Neural progenitor cell (in vitro differentiated cells): ENCODE results near the gene ACY1. TPM values are rescaled to one million over a fixed set of nuclear protein-coding genes. Genes with fewer than 3 reads are reported as not detected.
A peak's percentile ranks its signal among the peaks of the same experiment; 100 is the strongest.

Experiments used
- DNase-seq: peaks from one replicate; pipeline ENCODE4 v3.0.0-alpha.2; 2016; ENCODE audit warnings: low spot score
- H2AFZ ChIP-seq: fragments of 200-600 bp; sonication (generic); replicated peaks from 2 replicates; pipeline ENCODE4 v1.6.1; 2016; ENCODE audit warnings: antibody characterized with exemption
- H3F3A ChIP-seq: fragments of 200-600 bp; sonication (generic); 2 replicates; pipeline ENCODE4 v1.6.1; 2016; ENCODE audit warnings: antibody characterized with exemption, low read depth
- H3K27ac ChIP-seq: fragments of 200-600 bp; sonication (generic); 2 replicates; pipeline ENCODE4 v1.5.1; 2016; ENCODE audit warnings: mild to moderate bottlenecking
- H3K27me3 ChIP-seq: fragments of 200-600 bp; sonication (generic); 2 replicates; pipeline ENCODE4 v1.6.1; 2016; ENCODE audit warnings: mild to moderate bottlenecking, moderate library complexity
- H3K36me3 ChIP-seq: fragments of 200-600 bp; sonication (generic); 2 replicates; pipeline ENCODE4 v1.5.1; 2016
- H3K4me1 ChIP-seq: fragments of 200-600 bp; sonication (generic); 2 replicates; pipeline ENCODE4 v1.6.1; 2016; ENCODE audit warnings: mixed run types
- H3K4me2 ChIP-seq: fragments of 200-600 bp; sonication (generic); 2 replicates; pipeline ENCODE4 v1.6.1; 2016
- H3K4me3 ChIP-seq: fragments of 200-600 bp; sonication (generic); 2 replicates; pipeline ENCODE4 v1.5.1; 2016
- H3K79me2 ChIP-seq: fragments of 200-600 bp; sonication (generic); 2 replicates; pipeline ENCODE4 v1.6.1; 2016; ENCODE audit warnings: low read depth
- H3K9ac ChIP-seq: fragments of 200-600 bp; sonication (generic); 2 replicates; pipeline ENCODE4 v1.6.1; 2016
- H3K9me3 ChIP-seq: fragments of 200-600 bp; sonication (generic); 2 replicates; pipeline ENCODE4 v1.5.1; 2016; ENCODE audit warnings: low read depth
- H4K20me1 ChIP-seq: fragments of 200-600 bp; sonication (generic); 2 replicates; pipeline ENCODE4 v1.6.1; 2016; ENCODE audit warnings: low read depth
- H3K27ac Mint-ChIP-seq: 3 replicates; pipeline ENCODE4 v1.8.0; 2021; ENCODE audit warnings: mixed read lengths
- H3K27me3 Mint-ChIP-seq: 2 replicates; pipeline ENCODE4 v1.8.0; 2022; ENCODE audit warnings: low read depth, mild to moderate bottlenecking, inconsistent platforms, moderate library complexity, mixed read lengths; ENCODE audit not compliant: insufficient read depth
- H3K36me3 Mint-ChIP-seq: 3 replicates; pipeline ENCODE4 v1.8.0; 2021; ENCODE audit warnings: mixed read lengths
- H3K4me1 Mint-ChIP-seq: 3 replicates; pipeline ENCODE4 v1.8.0; 2021; ENCODE audit warnings: mixed read lengths
- H3K4me3 Mint-ChIP-seq: 3 replicates; pipeline ENCODE4 v1.8.0; 2021; ENCODE audit warnings: mild to moderate bottlenecking, moderate library complexity, mixed read lengths
- H3K9me3 Mint-ChIP-seq: 3 replicates; pipeline ENCODE4 v1.8.0; 2020; ENCODE audit warnings: mixed read lengths
- CTCF ChIP-seq: fragments of 200-600 bp; sonication (generic); IDR thresholded peaks from 2 replicates; pipeline ENCODE4 v1.5.1; 2017; ENCODE audit warnings: antibody characterized with exemption, mild to moderate bottlenecking
- EZH2 ChIP-seq: fragments of 200-600 bp; sonication (generic); IDR thresholded peaks from 2 replicates; pipeline ENCODE4 v1.6.1; 2017; ENCODE audit warnings: antibody characterized with exemption, mild to moderate bottlenecking, moderate library complexity
- EZH2phosphoT487 ChIP-seq: fragments of 200-600 bp; sonication (generic); IDR thresholded peaks from 2 replicates; pipeline ENCODE4 v1.6.1; 2017; ENCODE audit warnings: antibody characterized with exemption
- total RNA-seq: library from RNA; depleted of rRNA; stranded (reverse); fragments of >200 nt; gene quantifications from 2 replicates; pipeline ENCODE4 v1.2.3, GENCODE V29; 2015; ENCODE audit warnings: low replicate concordance

Gene ACY1
- total RNA-seq, 1 donor from 2014 or later: 17.3 TPM

DNA sequence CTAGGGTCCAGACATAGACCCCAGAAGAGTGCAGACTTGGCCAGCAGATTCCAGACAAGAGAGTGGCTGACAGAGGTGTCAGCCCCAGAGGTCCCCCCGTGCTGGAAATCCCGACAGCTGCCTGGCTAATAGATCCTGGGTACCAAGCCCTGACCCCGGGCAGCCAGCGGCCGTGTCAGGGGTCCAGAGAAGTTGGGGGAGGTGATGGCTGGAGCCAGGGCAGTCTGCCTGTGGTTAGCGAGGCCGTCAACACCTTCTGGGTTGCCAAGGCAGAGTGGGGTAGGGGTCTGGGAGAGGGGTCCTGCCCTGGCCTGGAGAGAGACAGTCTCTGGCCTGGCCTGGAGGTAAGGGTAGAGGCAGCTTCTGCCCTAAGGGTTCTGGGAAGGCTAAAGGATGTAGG, 37.5 kb downstream of the ACY1 start:
- H4K20me1 ChIP-seq: no peaks in the 10 kb centered on the region
- Mint-ChIP-seq H3K27me3 (peaks cover 5% of the 10 kb centered on the region), H3K4me3 (no peak overlapping the region), H3K4me1 (peaks cover 42% of the 10 kb centered on the region), H3K27ac (peak overlapping the region; percentile 86), H3K36me3 (no peaks in the 10 kb centered on the region), H3K9me3 (no peaks in the 10 kb centered on the region)
- peaks cover 19% of the 10 kb centered on the region for H3K4me1 ChIP-seq
- H3K9ac ChIP-seq: no peak overlapping the region
- no peaks in the 10 kb centered on the region for H3K79me2 ChIP-seq
- no peak overlapping the region for H3K4me3 ChIP-seq
- no peak overlapping the region for H3K27ac ChIP-seq
- H3K9me3 ChIP-seq: no peaks in the 10 kb centered on the region
- H3K4me2 ChIP-seq: no peak overlapping the region
- no peak for TF ChIP-seq CTCF
- no peak for TF ChIP-seq EZH2
- no peak for TF ChIP-seq EZH2phosphoT487
- H3F3A ChIP-seq: no peaks in the 10 kb centered on the region
- no peaks in the 10 kb centered on the region for H3K27me3 ChIP-seq
- no peak for DNase-seq
- H3K36me3 ChIP-seq: no peaks in the 10 kb centered on the region
- no peak overlapping the region for H2AFZ ChIP-seq

GRCh38 chr3:52021489-52022268, 38.3 kb downstream of the ACY1 start:
- TF ChIP-seq CTCF: no peak
- TF ChIP-seq EZH2phosphoT487: no peak
- TF ChIP-seq EZH2: no peak
- Histone ChIP-seq H3K79me2 (no peaks in the 10 kb centered on the region), H3K9ac (no peak overlapping the region), H4K20me1 (no peaks in the 10 kb centered on the region), H3K9me3 (no peaks in the 10 kb centered on the region), H3K4me1 (peaks cover 22% of the 10 kb centered on the region), H3F3A (no peaks in the 10 kb centered on the region), H3K4me2 (no peak overlapping the region), H3K27me3 (no peaks in the 10 kb centered on the region), H3K4me3 (no peak overlapping the region), H2AFZ (no peak overlapping the region), H3K36me3 (no peaks in the 10 kb centered on the region), H3K27ac (no peak overlapping the region)
- Mint-ChIP-seq H3K27me3 (peaks cover 2% of the 10 kb centered on the region), H3K4me1 (peaks cover 48% of the 10 kb centered on the region), H3K4me3 (peak overlapping the region; percentile 6), H3K27ac (no peak overlapping the region), H3K9me3 (no peaks in the 10 kb centered on the region), H3K36me3 (no peaks in the 10 kb centered on the region)
- DNase-seq: no peak

GRCh38 chr3:52022323-52023100, 39.2 kb downstream of the ACY1 start:
- TF ChIP-seq EZH2: no peak
- no peak for TF ChIP-seq CTCF
- TF ChIP-seq EZH2phosphoT487: no peak
- no peak overlapping the region for H3K4me3 Mint-ChIP-seq
- Histone ChIP-seq H3K4me1 (peaks cover 25% of the 10 kb centered on the region), H2AFZ (no peak overlapping the region), H3K79me2 (no peaks in the 10 kb centered on the region), H3K27me3 (no peaks in the 10 kb centered on the region), H3F3A (no peaks in the 10 kb centered on the region), H4K20me1 (no peaks in the 10 kb centered on the region), H3K4me3 (no peak overlapping the region), H3K9ac (no peak overlapping the region), H3K36me3 (no peaks in the 10 kb centered on the region), H3K4me2 (peak overlapping the region; percentile 42), H3K9me3 (no peaks in the 10 kb centered on the region), H3K27ac (no peak overlapping the region)
- H3K36me3 Mint-ChIP-seq: no peaks in the 10 kb centered on the region
- peaks cover 48% of the 10 kb centered on the region for H3K4me1 Mint-ChIP-seq
- H3K9me3 Mint-ChIP-seq: no peaks in the 10 kb centered on the region
- no peak overlapping the region for H3K27ac Mint-ChIP-seq
- H3K27me3 Mint-ChIP-seq: peaks cover 2% of the 10 kb centered on the region
- peak; percentile 61 for DNase-seq
